NB4 (cell line): ENCODE data around the gene PELI2.
A peak's percentile ranks its signal among the peaks of the same experiment; 100 is the strongest.

ENCODE experiments used
- MAX ChIP-seq: IDR thresholded peaks from 2 replicates; pipeline ENCODE4 v1.6.1; 2011; ENCODE audit warnings: low read depth, low read length
- POLR2A ChIP-seq: IDR thresholded peaks from 2 replicates; pipeline ENCODE4 v1.6.1; 2011; ENCODE audit warnings: mild to moderate bottlenecking; ENCODE audit not compliant: insufficient read length; ENCODE audit errors: extremely low read depth
- TF ChIP-seq, protein P1 (sequence below): IDR thresholded peaks from one replicate; pipeline ENCODE4 v1.5.1; 2012; ENCODE audit warnings: low read depth, low read length

DNA sequence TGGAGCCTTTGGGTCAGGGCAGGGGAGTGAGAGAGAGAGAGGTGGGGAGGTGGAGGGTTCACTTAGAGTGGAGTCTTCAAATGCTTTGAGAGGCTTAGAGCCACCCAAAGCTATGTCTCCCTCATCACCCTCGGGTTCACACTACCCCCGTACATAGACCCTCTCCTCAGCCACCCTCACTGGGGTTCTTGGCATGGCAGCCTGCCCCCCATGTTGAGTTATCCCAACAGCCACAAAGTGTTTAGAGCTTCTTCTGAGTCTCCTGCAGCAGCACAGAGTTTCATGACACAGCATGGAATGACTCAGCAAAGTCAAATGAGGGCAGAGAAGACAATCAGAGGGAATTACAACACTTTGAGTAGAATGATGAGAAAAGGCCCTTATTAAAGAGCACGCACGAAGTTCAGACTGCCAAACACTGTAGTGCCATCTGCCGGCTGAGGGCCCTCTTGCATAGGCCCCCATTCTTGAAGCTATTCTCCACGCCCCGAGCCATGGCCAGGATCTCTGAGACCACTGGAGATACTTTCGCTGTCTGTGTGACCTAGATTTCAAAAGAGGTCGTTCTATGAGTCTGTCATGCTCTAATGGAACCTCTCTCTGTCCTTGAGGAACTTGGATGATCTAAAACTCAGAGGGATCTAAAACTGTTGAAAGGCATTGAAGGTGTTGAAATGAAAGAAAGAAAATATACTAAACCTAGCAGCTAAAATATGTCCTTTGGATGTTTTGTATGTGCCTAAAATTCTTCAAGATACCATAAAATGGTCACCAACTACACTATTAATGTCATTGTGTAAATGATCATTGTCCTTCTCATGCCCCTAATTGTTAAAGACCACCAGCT lies 221.9 kb downstream of the PELI2 start:
- TF ChIP-seq, protein P1, sequence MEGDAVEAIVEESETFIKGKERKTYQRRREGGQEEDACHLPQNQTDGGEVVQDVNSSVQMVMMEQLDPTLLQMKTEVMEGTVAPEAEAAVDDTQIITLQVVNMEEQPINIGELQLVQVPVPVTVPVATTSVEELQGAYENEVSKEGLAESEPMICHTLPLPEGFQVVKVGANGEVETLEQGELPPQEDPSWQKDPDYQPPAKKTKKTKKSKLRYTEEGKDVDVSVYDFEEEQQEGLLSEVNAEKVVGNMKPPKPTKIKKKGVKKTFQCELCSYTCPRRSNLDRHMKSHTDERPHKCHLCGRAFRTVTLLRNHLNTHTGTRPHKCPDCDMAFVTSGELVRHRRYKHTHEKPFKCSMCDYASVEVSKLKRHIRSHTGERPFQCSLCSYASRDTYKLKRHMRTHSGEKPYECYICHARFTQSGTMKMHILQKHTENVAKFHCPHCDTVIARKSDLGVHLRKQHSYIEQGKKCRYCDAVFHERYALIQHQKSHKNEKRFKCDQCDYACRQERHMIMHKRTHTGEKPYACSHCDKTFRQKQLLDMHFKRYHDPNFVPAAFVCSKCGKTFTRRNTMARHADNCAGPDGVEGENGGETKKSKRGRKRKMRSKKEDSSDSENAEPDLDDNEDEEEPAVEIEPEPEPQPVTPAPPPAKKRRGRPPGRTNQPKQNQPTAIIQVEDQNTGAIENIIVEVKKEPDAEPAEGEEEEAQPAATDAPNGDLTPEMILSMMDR: peak; percentile 86
- TF ChIP-seq POLR2A (no peak), MAX (peak; percentile 62)
